Endothelial cell of hepatic sinusoid (primary cell): ENCODE measurements around the gene HTR1D.
"Not testable (repeated sequence)": the region's sequence is repeated elsewhere in the genome, so short reads cannot be mapped to it uniquely, and the experiment has no call there.

ENCODE experiments used
- in situ Hi-C: cut with HindIII; loops from 2 replicates; pipeline ENCODE4 v1.10.0; 2017; ENCODE audit warnings: low sequenced_read_pairs

Gene HTR1D

DNA sequence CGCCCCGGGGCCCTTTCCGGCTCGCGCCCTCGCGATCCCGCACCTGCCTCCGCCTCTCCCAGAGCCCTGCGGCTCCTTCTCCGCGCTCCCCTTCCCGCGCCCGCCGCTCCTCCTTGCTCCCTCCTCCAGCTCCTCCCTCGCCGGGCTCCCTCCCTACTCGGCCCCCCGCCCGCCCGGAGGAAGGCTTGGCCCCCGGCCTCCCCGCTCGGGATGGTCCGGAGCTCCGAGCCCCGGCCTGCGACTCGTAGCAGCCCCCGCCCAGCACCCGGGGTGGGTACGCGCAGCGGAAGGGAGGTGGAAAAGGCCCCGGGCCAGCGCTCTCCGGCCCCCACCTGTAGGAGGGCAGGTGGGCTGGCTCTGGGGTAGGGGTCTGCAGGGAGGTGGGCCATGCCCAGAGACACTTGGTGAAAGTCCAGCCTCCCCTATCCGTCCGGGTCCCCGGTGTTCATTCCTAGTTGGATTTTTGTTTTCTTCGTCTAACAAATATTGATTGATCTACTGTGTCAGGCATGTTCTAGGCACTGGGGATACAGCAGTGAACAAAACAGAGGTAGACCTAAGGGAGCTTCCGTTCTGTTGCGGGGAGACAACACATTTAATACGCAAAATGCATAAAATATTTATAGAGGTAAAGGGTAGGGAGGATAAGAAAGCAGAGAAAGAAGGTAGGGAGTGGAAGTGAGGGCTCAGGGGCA lies at the start of gene HTR1D:
Gene HTR1D, minus strand, starts transcription at position 82 of the 695 bp plus-strand sequence. CDS start 23,283 bp downstream, outside the sequence.
- in situ Hi-C loops: no loop called here

GRCh38 chr1:23263380-23263887 lies 46.1 kb upstream of the HTR1D start:
- in situ Hi-C loops: loop anchor here (5.0 kb wide), 2 partner anchors 81 to 281 kb away; no protein-coding TSS in a partner anchor

GRCh38 chr1:23258082-23258481 lies 40.8 kb upstream of the HTR1D start:
- in situ Hi-C loops: not testable (repeated sequence)

DNA sequence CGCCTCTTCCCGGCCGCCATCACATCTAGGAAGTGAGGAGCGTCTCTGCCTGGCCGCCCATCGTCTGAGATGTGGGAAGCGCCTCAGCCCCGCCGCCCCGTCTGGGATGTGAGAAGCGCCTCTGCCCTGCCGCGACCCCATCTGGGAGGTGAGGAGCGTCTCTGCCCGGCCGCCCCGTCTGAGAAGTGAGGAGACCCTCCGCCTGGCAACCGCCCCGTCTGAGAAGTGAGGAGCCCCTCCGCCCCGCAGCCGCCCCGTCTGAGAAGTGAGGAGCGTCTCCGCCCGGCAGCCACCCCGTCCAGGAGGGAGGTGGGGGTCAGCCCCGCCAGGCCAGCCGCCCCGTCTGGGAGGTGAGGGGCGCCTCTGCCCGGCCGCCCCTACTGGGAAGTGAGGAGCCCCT lies 40.1 kb upstream of the HTR1D start:
- in situ Hi-C loops: not testable (repeated sequence)

DNA sequence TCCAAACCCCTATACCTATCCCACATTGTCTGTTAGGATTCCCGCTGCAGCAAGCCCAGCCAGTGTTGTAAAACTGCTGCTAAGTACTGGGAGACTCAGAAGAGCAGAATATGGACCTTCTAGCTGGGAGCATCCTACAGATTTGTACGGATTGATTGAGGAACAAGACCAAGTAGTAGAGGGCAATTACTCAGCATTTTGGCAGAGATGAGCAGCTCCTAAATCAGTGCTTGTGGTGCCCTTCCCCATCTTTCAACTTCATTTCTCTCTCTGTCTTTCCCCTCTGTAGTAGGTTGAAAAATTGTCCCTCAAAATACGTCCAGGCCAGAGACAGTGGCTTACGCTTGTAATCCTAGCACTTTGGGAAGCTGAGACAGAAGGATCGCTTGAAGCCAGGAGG lies 37.3 kb upstream of the HTR1D start:
- in situ Hi-C loops: no loop called here

DNA sequence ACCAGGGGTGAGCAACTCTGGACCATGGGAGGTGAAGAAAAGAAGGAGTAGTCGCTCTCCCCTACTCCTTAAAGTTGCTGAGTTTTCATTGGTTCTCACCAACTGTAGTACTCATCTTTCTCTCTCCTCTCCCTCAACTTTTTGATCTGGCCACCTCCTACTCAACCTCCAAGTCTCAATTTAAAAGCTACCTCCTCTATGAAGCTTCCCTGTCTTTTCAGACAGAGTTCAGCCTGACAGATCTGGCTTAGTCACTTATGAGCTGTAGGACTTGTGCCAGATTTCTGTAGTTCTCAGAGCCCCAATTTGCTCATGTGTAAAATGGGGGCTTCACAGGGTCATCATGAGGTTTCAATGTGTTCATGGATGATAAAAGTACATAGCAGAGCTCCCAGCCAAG lies 34.5 kb upstream of the HTR1D start:
- in situ Hi-C loops: no loop called here

- in situ Hi-C loops: no loop called here
These were observed 32.6 kb upstream of the HTR1D start for GRCh38 chr1:23249787-23250454.

DNA sequence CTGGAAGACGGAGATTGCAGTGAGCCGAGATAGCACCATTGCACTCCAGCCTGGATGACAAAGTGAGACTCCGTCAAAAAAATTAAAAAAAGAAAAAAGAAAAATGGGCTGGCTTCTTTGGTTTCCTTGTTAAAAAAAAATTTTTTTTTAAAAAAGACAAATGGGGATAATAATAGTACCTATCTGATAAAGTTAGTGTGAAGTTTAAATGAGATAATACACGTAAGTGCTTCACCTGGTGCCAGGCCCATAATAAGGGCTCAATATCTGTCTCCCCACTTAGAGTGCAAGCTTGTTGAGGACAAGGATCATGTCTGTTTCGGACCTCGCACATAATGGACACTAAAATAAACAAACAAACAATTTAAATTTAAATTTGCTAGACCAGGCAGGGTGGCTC lies 30.0 kb upstream of the HTR1D start:
- in situ Hi-C loops: no loop called here

DNA sequence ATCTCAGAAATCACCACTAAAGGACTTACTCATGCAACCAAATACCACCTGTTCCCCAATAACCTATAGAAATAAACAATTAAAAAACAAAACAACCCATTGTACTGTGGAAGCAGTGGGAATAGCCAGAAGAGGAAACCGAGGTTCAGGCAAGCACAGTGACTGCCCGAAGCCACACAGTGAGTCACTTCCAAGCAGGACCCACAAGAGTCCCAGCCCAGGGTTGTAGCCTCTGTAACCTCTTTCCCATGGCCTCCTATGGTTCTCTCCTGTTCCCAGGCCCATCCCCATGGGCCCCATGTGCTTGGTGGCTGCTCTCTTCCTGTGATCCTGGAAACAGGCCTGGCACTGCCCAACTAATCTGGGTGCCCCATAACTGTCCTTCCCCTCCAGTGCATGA lies 29.0 kb upstream of the HTR1D start:
- in situ Hi-C loops: no loop called here

DNA sequence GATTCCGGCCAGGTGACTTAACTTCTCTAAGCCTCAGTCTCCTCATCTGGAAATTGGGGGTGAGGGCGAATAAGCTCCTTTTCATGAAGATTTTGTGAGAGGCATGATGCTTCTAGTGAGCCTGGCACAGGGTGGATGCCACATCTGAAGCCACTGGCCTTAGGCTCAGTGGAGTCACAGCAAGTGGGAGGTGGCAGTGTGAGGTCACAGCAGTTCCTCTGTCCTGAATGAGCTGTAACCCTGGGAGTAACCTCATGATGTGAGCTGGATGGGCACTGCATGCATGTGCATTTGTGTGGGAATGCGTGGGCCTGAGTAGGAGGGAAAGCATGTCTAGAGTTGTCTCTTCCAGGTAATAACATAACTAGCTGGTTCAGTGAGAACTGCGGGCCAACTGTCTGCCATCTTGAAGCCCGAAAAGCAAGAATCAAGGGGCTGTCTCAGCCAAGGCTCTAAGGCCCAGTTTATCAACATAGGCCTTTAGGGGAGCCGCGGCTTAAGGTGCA lies 27.0 kb upstream of the HTR1D start:
- in situ Hi-C loops: loop anchor here (5.0 kb wide), 1 partner anchor 103 kb away; no protein-coding TSS in a partner anchor

GRCh38 chr1:23242414-23242813 lies 25.1 kb upstream of the HTR1D start:
- in situ Hi-C loops: loop anchor here (5.0 kb wide), 1 partner anchor 105 kb away; no protein-coding TSS in a partner anchor

GRCh38 chr1:23239638-23240295 lies 22.5 kb upstream of the HTR1D start:
- in situ Hi-C loops: loop anchor here (5.0 kb wide), 1 partner anchor 108 kb away; no protein-coding TSS in a partner anchor

GRCh38 chr1:23238565-23238964 lies 21.3 kb upstream of the HTR1D start:
- in situ Hi-C loops: no loop called here

DNA sequence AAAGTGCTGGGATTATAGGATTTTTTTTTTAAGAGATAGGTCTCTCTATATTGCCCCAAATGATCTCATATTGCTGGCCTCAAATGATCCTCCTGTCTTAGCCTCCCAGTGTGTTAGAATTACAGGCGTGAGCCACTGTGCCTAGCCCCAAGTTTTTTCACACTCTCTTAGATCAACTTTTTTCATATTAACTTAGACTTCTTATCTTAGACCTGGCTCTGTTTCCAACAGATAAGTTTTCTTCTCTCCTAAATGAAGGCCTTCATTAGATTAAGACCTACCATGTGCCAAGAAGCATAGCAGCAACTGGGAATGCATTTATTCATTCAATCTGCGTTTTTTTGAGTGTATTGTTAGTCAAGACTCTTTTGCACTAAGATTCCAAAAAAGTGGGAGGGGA lies 20.2 kb upstream of the HTR1D start:
- in situ Hi-C loops: no loop called here

DNA sequence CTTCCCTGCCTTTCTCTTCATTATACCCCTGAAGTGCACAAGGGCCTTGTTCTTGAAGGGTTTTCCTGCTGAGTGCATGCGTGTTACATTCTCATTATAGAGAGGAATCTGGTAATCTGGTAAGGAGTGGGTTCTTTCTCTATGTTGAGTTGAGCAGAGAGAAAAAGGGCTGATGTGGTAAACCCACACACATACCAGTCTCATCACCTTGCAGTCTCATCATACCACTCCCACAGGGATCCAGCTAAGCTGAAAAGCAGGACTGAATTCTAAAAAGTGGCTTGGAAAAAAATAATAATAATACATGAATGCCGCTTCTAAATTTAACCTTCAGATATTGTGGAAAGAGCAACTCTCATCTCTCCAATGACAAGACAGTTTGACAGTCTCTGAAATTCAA lies 10.5 kb upstream of the HTR1D start:
- in situ Hi-C loops: no loop called here

- in situ Hi-C loops: no loop called here
These were observed 7.7 kb upstream of the HTR1D start for GRCh38 chr1:23224739-23225648.

- in situ Hi-C loops: not testable (repeated sequence)
These were observed 6.7 kb upstream of the HTR1D start for GRCh38 chr1:23223963-23224362.

- in situ Hi-C loops: not testable (repeated sequence)
These were observed 6.2 kb upstream of the HTR1D start for GRCh38 chr1:23223490-23223951.

- in situ Hi-C loops: no loop called here
These were observed 5.4 kb upstream of the HTR1D start for GRCh38 chr1:23222742-23223141.

- in situ Hi-C loops: no loop called here
These were observed 5.0 kb upstream of the HTR1D start for GRCh38 chr1:23222331-23222730.
